Liver (tissue), 9 donors: Measurements from ENCODE around the gene NPEPL1. TPM values are rescaled to one million over a fixed set of nuclear protein-coding genes. Genes with fewer than 3 reads are reported as not detected.

Experiments used
- DNase-seq: peaks from one replicate; pipeline ENCODE4 v3.0.0-alpha.2; 2017; ENCODE audit warnings: low spot score
- H3K27ac ChIP-seq, 2 donors: one replicate each; pipeline ENCODE4 v1.7.0; 2013; ENCODE audit warnings: inconsistent platforms in 2 of 2, low read length in 2 of 2, control low read depth in 1 of 2, low read depth in 1 of 2, mild to moderate bottlenecking in 1 of 2
- H3K27me3 ChIP-seq, 4 donors: one replicate each; pipeline versions ENCODE4 v1.6.1 to v1.7.0; 2013; ENCODE audit warnings: low read length in 3 of 4, inconsistent platforms in 1 of 4, mild to moderate bottlenecking in 1 of 4, moderate library complexity in 1 of 4; ENCODE audit not compliant: control insufficient read depth in 4 of 4, insufficient read depth in 4 of 4
- H3K36me3 ChIP-seq, 4 donors: one replicate each; pipeline versions ENCODE4 v1.6.1 to v1.7.0; 2013; ENCODE audit warnings: low read length in 3 of 4, mild to moderate bottlenecking in 3 of 4, low read depth in 1 of 4, moderate library complexity in 1 of 4; ENCODE audit not compliant: control insufficient read depth in 4 of 4, insufficient read depth in 3 of 4
- H3K4me1 ChIP-seq, 4 donors: one replicate each; pipeline versions ENCODE4 v1.6.1 to v1.7.0; 2013; ENCODE audit warnings: low read length in 3 of 4, mild to moderate bottlenecking in 3 of 4, moderate library complexity in 1 of 4; ENCODE audit not compliant: control insufficient read depth in 4 of 4, insufficient read depth in 4 of 4
- H3K4me3 ChIP-seq, 3 donors: one replicate each; pipeline versions ENCODE4 v1.6.1 to v1.7.0; 2013; ENCODE audit warnings: low read length in 3 of 3, control low read depth in 1 of 3, low read depth in 1 of 3, mild to moderate bottlenecking in 1 of 3
- H3K9ac ChIP-seq, 2 donors: one replicate each; pipeline ENCODE4 v1.7.0; 2013; ENCODE audit warnings: low read length in 2 of 2, mild to moderate bottlenecking in 2 of 2, moderate library complexity in 2 of 2, control low read depth in 1 of 2, low read depth in 1 of 2
- H3K9me3 ChIP-seq, 4 donors: one replicate each; pipeline versions ENCODE4 v1.6.1 to v1.7.0; 2013; ENCODE audit warnings: low read length in 3 of 4; ENCODE audit not compliant: control insufficient read depth in 4 of 4
- ATF3 ChIP-seq: IDR thresholded peaks from 2 replicates; pipeline ENCODE4 v1.6.1; 2016; ENCODE audit warnings: antibody characterized with exemption
- CTCF ChIP-seq: fragments of 150-350 bp; IDR thresholded peaks from 2 replicates; pipeline ENCODE4 v1.5.1; 2017; ENCODE audit warnings: improper control_type of control experiment, low read depth, low read length; ENCODE audit not compliant: missing input control
- EGR1 ChIP-seq, 2 donors: IDR thresholded peaks; 2 replicates each; pipeline ENCODE4 v1.6.1; 2016 to 2018; ENCODE audit warnings: antibody characterized with exemption in 2 of 2, low read depth in 2 of 2
- FOXA1 ChIP-seq: IDR thresholded peaks from 2 replicates; pipeline ENCODE4 v1.6.1; 2016; ENCODE audit warnings: antibody characterized with exemption
- FOXA2 ChIP-seq: IDR thresholded peaks from 2 replicates; pipeline ENCODE4 v1.6.1; 2016; ENCODE audit warnings: antibody characterized with exemption
- GABPA ChIP-seq, 2 donors: IDR thresholded peaks in 1 of 2; conservative IDR thresholded peaks in 1 of 2; 2 replicates each; pipeline ENCODE4 v1.6.1; 2016; ENCODE audit warnings: antibody characterized with exemption in 2 of 2, mild to moderate bottlenecking in 1 of 2, moderate library complexity in 1 of 2
- HNF4A ChIP-seq, 2 donors: conservative IDR thresholded peaks; 2 replicates each; pipeline ENCODE4 v1.6.1; 2016; ENCODE audit warnings: antibody characterized with exemption in 2 of 2, mild to moderate bottlenecking in 2 of 2
- HNF4G ChIP-seq: IDR thresholded peaks from 2 replicates; pipeline ENCODE4 v1.6.1; 2016; ENCODE audit warnings: antibody characterized with exemption
- MAX ChIP-seq: IDR thresholded peaks from 2 replicates; pipeline ENCODE4 v1.6.1; 2016; ENCODE audit warnings: antibody characterized with exemption
- RAD21 ChIP-seq, 2 donors: IDR thresholded peaks; 2 replicates each; pipeline ENCODE4 v1.6.1; 2016; ENCODE audit warnings: antibody characterized with exemption in 2 of 2, mild to moderate bottlenecking in 2 of 2
- REST ChIP-seq: IDR thresholded peaks from 2 replicates; pipeline ENCODE4 v1.6.1; 2016; ENCODE audit warnings: antibody characterized with exemption, mild to moderate bottlenecking
- RXRA ChIP-seq, 2 donors: IDR thresholded peaks; 2 replicates each; pipeline ENCODE4 v1.6.1; 2017 to 2018; ENCODE audit warnings: antibody characterized with exemption in 2 of 2, mild to moderate bottlenecking in 1 of 2
- SP1 ChIP-seq: IDR thresholded peaks from 2 replicates; pipeline ENCODE4 v1.6.1; 2018; ENCODE audit warnings: antibody characterized with exemption, mild to moderate bottlenecking
- TAF1 ChIP-seq: conservative IDR thresholded peaks from 2 replicates; pipeline ENCODE4 v1.6.1; 2016; ENCODE audit warnings: antibody characterized with exemption, mild to moderate bottlenecking
- YY1 ChIP-seq: IDR thresholded peaks from 2 replicates; pipeline ENCODE4 v1.6.1; 2016; ENCODE audit warnings: antibody characterized with exemption, mild to moderate bottlenecking
- ZBTB33 ChIP-seq: IDR thresholded peaks from 2 replicates; pipeline ENCODE4 v1.6.1; 2016; ENCODE audit warnings: antibody characterized with exemption
- WGBS: extraction: QIAGEN DNeasy Blood & Tissue Kit; methylation state at CpG from one replicate; pipeline ENCODE4 v1.1.7; 2013; 5-methylcytosine and 5-hydroxymethylcytosine counted together
- polyA plus RNA-seq, 2 donors: library from polyadenylated mRNA; stranded (reverse) in 1 of 2; unstranded in 1 of 2; fragments of 200-250 nt in 1 of 2; fragments of >200 nt in 1 of 2; fragmentation: Nextera tagmentation in 1 of 2; extraction: Ambion mirVana in 1 of 2; gene quantifications; one replicate each; pipeline versions ENCODE4 v1.2.1 to v1.2.3, GENCODE V29; 2013 to 2015
- total RNA-seq, 2 donors: library from RNA; depleted of rRNA; stranded (reverse); fragments of >200 nt; gene quantifications; one replicate each; pipeline ENCODE4 v1.2.3, GENCODE V29; 2014
- donor health status: healthy.
- donor health status: healthy.
- donor health status: healthy.
- donor health status: healthy.
- donor health status: healthy.

Gene NPEPL1
- total and polyA plus RNA-seq, 4 donors, result 8.0 to 13.3 (median 10.9) TPM

GRCh38 chr20:58664883-58665282 is 27.7 kb upstream of the NPEPL1 start:
- Histone ChIP-seq H3K27me3 (no peaks in the 10 kb centered on the region), H3K9me3 (no peaks in the 10 kb centered on the region), H3K9ac (no peak overlapping the region), H3K27ac (no peak overlapping the region), H3K4me1 (no peaks in the 10 kb centered on the region), H3K36me3 (peaks cover 5 to 24% (median 19%) of the 10 kb centered on the region in 4 donors), H3K4me3 (no peak overlapping the region)
- no peak for DNase-seq
- TF ChIP-seq REST, result no peak
- no peak for TF ChIP-seq HNF4G
- no peak for TF ChIP-seq SP1
- no peak for TF ChIP-seq YY1
- no peak for TF ChIP-seq HNF4A (conservative IDR thresholded peaks at IDR 0.05)
- no peak for TF ChIP-seq ATF3
- no peak for TF ChIP-seq RXRA (IDR thresholded peaks at IDR 0.05)
- no peak for TF ChIP-seq GABPA (IDR thresholded peaks at IDR 0.05 in 1 of 2, conservative IDR thresholded peaks at IDR 0.05 in 1 of 2)
- TF ChIP-seq FOXA2, result no peak
- 95% methylated on average over 5 of the region's 5 CpGs for WGBS

GRCh38 chr20:58665606-58666005 is 27.0 kb upstream of the NPEPL1 start:
- TF ChIP-seq CTCF, result no peak
- TF ChIP-seq REST, result no peak
- no peak for TF ChIP-seq FOXA1
- no peak for TF ChIP-seq FOXA2
- TF ChIP-seq ZBTB33, result no peak
- TF ChIP-seq HNF4A (conservative IDR thresholded peaks at IDR 0.05), result no peak
- TF ChIP-seq HNF4G, result no peak
- no peak for TF ChIP-seq ATF3
- TF ChIP-seq RXRA (IDR thresholded peaks at IDR 0.05), result no peak
- no peak for TF ChIP-seq TAF1
- TF ChIP-seq RAD21 (IDR thresholded peaks at IDR 0.05), result no peak
- TF ChIP-seq MAX, result no peak
- TF ChIP-seq EGR1 (IDR thresholded peaks at IDR 0.05; ENCODE audit: low read depth in 2 of 2), result no peak
- no peak for TF ChIP-seq YY1
- Histone ChIP-seq H3K36me3 (peaks cover 5 to 26% (median 25%) of the 10 kb centered on the region in 4 donors), H3K27ac (no peak overlapping the region), H3K9ac (no peak overlapping the region), H3K9me3 (no peaks in the 10 kb centered on the region), H3K4me3 (no peak overlapping the region), H3K4me1 (no peaks in the 10 kb centered on the region), H3K27me3 (no peaks in the 10 kb centered on the region)
- no peak for DNase-seq
- 91% methylated on average over 11 of the region's 11 CpGs for WGBS
